GM12801 (cell line): ENCODE measurements around the gene TRIO.

Experiments
- CTCF ChIP-seq: IDR thresholded peaks from one replicate; pipeline ENCODE4 v1.5.1; 2011; ENCODE audit warnings: control low read depth; ENCODE audit not compliant: insufficient read length; ENCODE audit errors: extremely low read depth

Gene TRIO

GRCh38 chr5:14476786-14477435, 333.8 kb downstream of the TRIO start:
- no peak for TF ChIP-seq CTCF

GRCh38 chr5:14479143-14479696, 336.1 kb downstream of the TRIO start:
- no peak for TF ChIP-seq CTCF

- TF ChIP-seq CTCF = no peak
Observed at GRCh38 chr5:14481349-14481748, 338.2 kb downstream of the TRIO start.

- TF ChIP-seq CTCF = no peak
Observed at GRCh38 chr5:14482085-14482484, 338.9 kb downstream of the TRIO start.

- no peak for TF ChIP-seq CTCF
Observed at GRCh38 chr5:14483504-14484157, 340.5 kb downstream of the TRIO start.

GRCh38 chr5:14486486-14486885, 343.3 kb downstream of the TRIO start:
- TF ChIP-seq CTCF = no peak

GRCh38 chr5:14486996-14487896, 344.1 kb downstream of the TRIO start:
- no peak for TF ChIP-seq CTCF
